Nephron (organoid): ENCODE measurements around the gene LKAAEAR1.
A peak's percentile ranks its signal among the peaks of the same experiment; 100 is the strongest.

Experiments used
- H3K27ac Mint-ChIP-seq, 3 experiments: 2 replicates each; pipeline ENCODE4 v1.8.0; 2020; ENCODE audit warnings: mixed read lengths in 3 of 3, mild to moderate bottlenecking in 2 of 3, moderate library complexity in 1 of 3
- H3K27me3 Mint-ChIP-seq: 2 replicates; pipeline ENCODE4 v1.8.0; 2021; ENCODE audit warnings: low read depth, mild to moderate bottlenecking, moderate library complexity, mixed read lengths
- H3K36me3 Mint-ChIP-seq: 2 replicates; pipeline ENCODE4 v1.8.0; 2020; ENCODE audit warnings: low read depth, mixed read lengths
- H3K4me1 Mint-ChIP-seq: 2 replicates; pipeline ENCODE4 v1.8.0; 2020; ENCODE audit warnings: mixed read lengths
- H3K4me3 Mint-ChIP-seq, 3 experiments: 2 replicates each; pipeline ENCODE4 v1.8.0; 2020; ENCODE audit warnings: mild to moderate bottlenecking in 3 of 3, mixed read lengths in 3 of 3, moderate library complexity in 2 of 3
- H3K9me3 Mint-ChIP-seq: 2 replicates; pipeline ENCODE4 v1.8.0; 2020; ENCODE audit warnings: mixed read lengths
- CTCF ChIP-seq, 3 experiments: fragments of 200-600 bp; sonication (generic); IDR thresholded peaks; one replicate each; pipeline ENCODE4 v1.5.0; 2021; ENCODE audit warnings: antibody characterized with exemption in 3 of 3; ENCODE audit not compliant: unreplicated experiment in 3 of 3

The LKAAEAR1 gene

GRCh38 chr20:64043768-64044167, 40.4 kb downstream of the LKAAEAR1 start:
- no peak for TF ChIP-seq CTCF (IDR thresholded peaks at IDR 0.05; ENCODE audit: unreplicated experiment in 3 of 3)
- Mint-ChIP-seq H3K27ac (no peak overlapping the region), H3K4me3 (peak overlapping the region in 2 of 3 experiments; percentile 1 to 9), H3K27me3 (peaks cover 87% of the 10 kb centered on the region), H3K36me3 (no peaks in the 10 kb centered on the region), H3K9me3 (no peaks in the 10 kb centered on the region), H3K4me1 (no peaks in the 10 kb centered on the region)

- H3K4me1 Mint-ChIP-seq, result no peaks in the 10 kb centered on the region
- peaks cover 90% of the 10 kb centered on the region for H3K27me3 Mint-ChIP-seq
- no peak overlapping the region for H3K27ac Mint-ChIP-seq
- H3K4me3 Mint-ChIP-seq, result peak overlapping the region in 1 of 3 experiments; percentile 61
- no peaks in the 10 kb centered on the region for H3K36me3 Mint-ChIP-seq
- no peak for TF ChIP-seq CTCF (IDR thresholded peaks at IDR 0.05; ENCODE audit: unreplicated experiment in 3 of 3)
- no peaks in the 10 kb centered on the region for H3K9me3 Mint-ChIP-seq
Measured at GRCh38 chr20:64042054-64042781, 42.0 kb downstream of the LKAAEAR1 start.

GRCh38 chr20:64041781-64042053, 42.5 kb downstream of the LKAAEAR1 start:
- Mint-ChIP-seq H3K4me1 (no peaks in the 10 kb centered on the region), H3K9me3 (no peaks in the 10 kb centered on the region)

GRCh38 chr20:64041040-64041780, 43.0 kb downstream of the LKAAEAR1 start:
- H3K36me3 Mint-ChIP-seq, result no peaks in the 10 kb centered on the region
- no peak overlapping the region for H3K27ac Mint-ChIP-seq
- H3K4me1 Mint-ChIP-seq, result no peaks in the 10 kb centered on the region
- TF ChIP-seq CTCF (IDR thresholded peaks at IDR 0.05; ENCODE audit: unreplicated experiment in 3 of 3), result no peak
- H3K9me3 Mint-ChIP-seq, result no peaks in the 10 kb centered on the region
- peak overlapping the region in 2 of 3 experiments; percentile 34 to 49 for H3K4me3 Mint-ChIP-seq
- H3K27me3 Mint-ChIP-seq, result peaks cover 87% of the 10 kb centered on the region

More at GRCh38 chr20:64041781-64042053, 42.5 kb downstream of the LKAAEAR1 start:
- H3K4me3 Mint-ChIP-seq, result no peak overlapping the region
- no peak for TF ChIP-seq CTCF (IDR thresholded peaks at IDR 0.05; ENCODE audit: unreplicated experiment in 3 of 3)
- H3K27ac Mint-ChIP-seq, result no peak overlapping the region
- H3K27me3 Mint-ChIP-seq, result peaks cover 88% of the 10 kb centered on the region
- H3K36me3 Mint-ChIP-seq, result no peaks in the 10 kb centered on the region

GRCh38 chr20:64040231-64041039, 43.8 kb downstream of the LKAAEAR1 start:
- no peak overlapping the region for H3K27ac Mint-ChIP-seq
- H3K9me3 Mint-ChIP-seq, result no peaks in the 10 kb centered on the region
- no peaks in the 10 kb centered on the region for H3K36me3 Mint-ChIP-seq
- no peak for TF ChIP-seq CTCF (IDR thresholded peaks at IDR 0.05; ENCODE audit: unreplicated experiment in 3 of 3)
- peaks cover 80% of the 10 kb centered on the region for H3K27me3 Mint-ChIP-seq
- no peaks in the 10 kb centered on the region for H3K4me1 Mint-ChIP-seq
- peak overlapping the region in 2 of 3 experiments; percentile 51 to 66 for H3K4me3 Mint-ChIP-seq
